HK-2 (cell line): ENCODE data around the gene RNU5D-1.

Experiments
- DNase-seq: peaks from one replicate; pipeline ENCODE4 v3.0.0-alpha.2; 2018; ENCODE audit not compliant: unreplicated experiment

Gene RNU5D-1

GRCh38 chr1:44733365-44733764, 2.4 kb upstream of the RNU5D-1 start:
- DNase-seq = no peak

- no peak for DNase-seq
These were observed 5.8 kb downstream of the RNU5D-1 start for GRCh38 chr1:44724955-44725698.

- DNase-seq = no peak
These were observed 6.5 kb downstream of the RNU5D-1 start for GRCh38 chr1:44724296-44724954.

GRCh38 chr1:44723496-44724295, 7.3 kb downstream of the RNU5D-1 start:
- no peak for DNase-seq

GRCh38 chr1:44723064-44723463, 7.9 kb downstream of the RNU5D-1 start:
- no peak for DNase-seq

GRCh38 chr1:44721485-44722361, 9.2 kb downstream of the RNU5D-1 start:
- DNase-seq = peak; percentile 90

GRCh38 chr1:44720281-44720680, 10.7 kb downstream of the RNU5D-1 start:
- no peak for DNase-seq

- DNase-seq = no peak
These were observed 11.7 kb downstream of the RNU5D-1 start for GRCh38 chr1:44719318-44719717.

- DNase-seq = no peak
These were observed 12.9 kb downstream of the RNU5D-1 start for GRCh38 chr1:44718091-44718490.

GRCh38 chr1:44717653-44718052, 13.3 kb downstream of the RNU5D-1 start:
- DNase-seq = no peak

- DNase-seq = no peak
These were observed 13.8 kb downstream of the RNU5D-1 start for GRCh38 chr1:44717156-44717555.

GRCh38 chr1:44714944-44715571, 15.9 kb downstream of the RNU5D-1 start:
- DNase-seq = peak; percentile 65

- DNase-seq = no peak
These were observed 16.4 kb downstream of the RNU5D-1 start for GRCh38 chr1:44714532-44714931.

- DNase-seq = no peak
These were observed 17.6 kb downstream of the RNU5D-1 start for GRCh38 chr1:44713321-44713781.

GRCh38 chr1:44707959-44708831, 22.8 kb downstream of the RNU5D-1 start:
- DNase-seq = no peak

GRCh38 chr1:44707112-44707881, 23.7 kb downstream of the RNU5D-1 start:
- DNase-seq = no peak

GRCh38 chr1:44705938-44706337, 25.0 kb downstream of the RNU5D-1 start:
- DNase-seq = no peak

GRCh38 chr1:44705470-44705869, 25.5 kb downstream of the RNU5D-1 start:
- DNase-seq = no peak

- no peak for DNase-seq
These were observed 29.8 kb downstream of the RNU5D-1 start for GRCh38 chr1:44701141-44701573.
